GM23338 (cell line): ENCODE results near the gene TAS2R41. TPM values are rescaled to one million over a fixed set of nuclear protein-coding genes. Genes with fewer than 3 reads are reported as not detected.

Experiments used
- ATAC-seq: fragments of 200-7000 bp; cut with Tn5 transposase; 3 replicates; pipeline ENCODE4 v1.9.1; 2020
- DNase-seq: peaks from one replicate; pipeline ENCODE4 v3.0.0-alpha.2; 2015; ENCODE audit warnings: low spot score
- H2AFZ ChIP-seq: fragments of 200-600 bp; sonication (generic); 2 replicates; pipeline ENCODE4 v1.8.0; 2016; ENCODE audit warnings: antibody characterized with exemption, mild to moderate bottlenecking, moderate library complexity
- H3F3A ChIP-seq: fragments of 200-600 bp; sonication (generic); replicated peaks from 2 replicates; pipeline ENCODE4 v1.8.0; 2017; ENCODE audit warnings: antibody characterized with exemption, mixed run types, low read depth
- H3K27ac ChIP-seq: fragments of 200-600 bp; sonication (generic); 2 replicates; pipeline ENCODE4 v1.6.1; 2016; ENCODE audit warnings: low read depth
- H3K27me3 ChIP-seq: fragments of 200-600 bp; sonication (generic); 2 replicates; pipeline ENCODE4 v1.8.0; 2016; ENCODE audit warnings: mild to moderate bottlenecking, mixed run types, moderate library complexity; ENCODE audit not compliant: insufficient read depth
- H3K36me3 ChIP-seq: fragments of 200-600 bp; sonication (generic); 2 replicates; pipeline ENCODE4 v1.8.0; 2016; ENCODE audit warnings: mild to moderate bottlenecking; ENCODE audit not compliant: insufficient read depth
- H3K4me1 ChIP-seq: fragments of 200-600 bp; sonication (generic); 2 replicates; pipeline ENCODE4 v1.8.0; 2016; ENCODE audit warnings: mild to moderate bottlenecking, moderate library complexity; ENCODE audit not compliant: insufficient read depth
- H3K4me2 ChIP-seq: fragments of 200-600 bp; sonication (generic); 2 replicates; pipeline ENCODE4 v1.7.1; 2017; ENCODE audit warnings: mixed run types
- H3K4me3 ChIP-seq: fragments of 200-600 bp; sonication (generic); 2 replicates; pipeline ENCODE4 v1.6.1; 2016; ENCODE audit warnings: mixed run types
- H3K79me2 ChIP-seq: fragments of 200-600 bp; sonication (generic); replicated peaks from 2 replicates; pipeline ENCODE4 v1.8.0; 2017; ENCODE audit warnings: mild to moderate bottlenecking; ENCODE audit not compliant: insufficient read depth
- H3K9me2 ChIP-seq: fragments of 200-600 bp; sonication (generic); 2 replicates; pipeline ENCODE4 v1.8.0; 2017; ENCODE audit not compliant: insufficient read depth
- H4K20me1 ChIP-seq: fragments of 200-600 bp; sonication (generic); replicated peaks from 2 replicates; pipeline ENCODE4 v1.8.0; 2017; ENCODE audit warnings: mild to moderate bottlenecking; ENCODE audit not compliant: insufficient read depth
- H3K27ac Mint-ChIP-seq: 2 replicates; pipeline ENCODE4 v1.8.0; 2020; ENCODE audit warnings: inconsistent platforms, mild to moderate bottlenecking, moderate library complexity, mixed read lengths
- H3K27me3 Mint-ChIP-seq: 3 replicates; pipeline ENCODE4 v1.8.0; 2022; ENCODE audit warnings: low read depth, mild to moderate bottlenecking, moderate library complexity, mixed read lengths, inconsistent platforms; ENCODE audit not compliant: insufficient read depth, poor library complexity
- H3K36me3 Mint-ChIP-seq: 3 replicates; pipeline ENCODE4 v1.8.0; 2021; ENCODE audit warnings: low read depth, mild to moderate bottlenecking, inconsistent platforms, moderate library complexity, mixed read lengths
- H3K4me1 Mint-ChIP-seq: 3 replicates; pipeline ENCODE4 v1.8.0; 2020; ENCODE audit warnings: mild to moderate bottlenecking, inconsistent platforms, mixed read lengths
- H3K4me3 Mint-ChIP-seq: 3 replicates; pipeline ENCODE4 v1.8.0; 2021; ENCODE audit warnings: moderate library complexity, mild to moderate bottlenecking, inconsistent platforms, mixed read lengths
- H3K9me3 Mint-ChIP-seq: 3 replicates; pipeline ENCODE4 v1.8.0; 2020; ENCODE audit warnings: moderate library complexity, mild to moderate bottlenecking, inconsistent platforms, mixed read lengths
- CREB1 ChIP-seq: fragments of 250-450 bp; sonication (Bioruptor Pico); IDR thresholded peaks from 2 replicates; pipeline ENCODE4 v1.5.0; 2020; ENCODE audit warnings: low read depth, mild to moderate bottlenecking, moderate library complexity
- CTCF ChIP-seq, 2 experiments: fragments of 200-600 bp in 1 of 2; sonication (generic) in 1 of 2; conservative IDR thresholded peaks; 2 replicates each; pipeline versions ENCODE4 v1.5.1 to v1.6.1; 2016 to 2017; ENCODE audit warnings: antibody characterized with exemption in 2 of 2, low read depth in 2 of 2, mild to moderate bottlenecking in 2 of 2, moderate library complexity in 1 of 2
- ETS1 ChIP-seq: IDR thresholded peaks from 2 replicates; pipeline ENCODE4 v1.6.1; 2016; ENCODE audit warnings: antibody characterized with exemption
- EZH2 ChIP-seq: fragments of 200-600 bp; sonication (generic); IDR thresholded peaks from one replicate; pipeline ENCODE4 v1.8.0; 2017; ENCODE audit warnings: antibody characterized with exemption, mild to moderate bottlenecking, low read depth; ENCODE audit not compliant: unreplicated experiment
- EZH2phosphoT487 ChIP-seq: fragments of 200-600 bp; sonication (generic); IDR thresholded peaks from one replicate; pipeline ENCODE4 v1.8.1; 2018; ENCODE audit warnings: antibody characterized with exemption; ENCODE audit not compliant: unreplicated experiment
- JUNB ChIP-seq: IDR thresholded peaks from one replicate; pipeline ENCODE4 v1.6.1; 2016; ENCODE audit warnings: antibody characterized with exemption; ENCODE audit not compliant: unreplicated experiment
- NANOG ChIP-seq: IDR thresholded peaks from 2 replicates; pipeline ENCODE4 v1.6.1; 2016; ENCODE audit warnings: antibody characterized with exemption, borderline replicate concordance
- POLR2AphosphoS5 ChIP-seq: IDR thresholded peaks from 2 replicates; pipeline ENCODE4 v1.6.1; 2016; ENCODE audit warnings: antibody characterized with exemption, low read depth
- REST ChIP-seq: IDR thresholded peaks from one replicate; pipeline ENCODE4 v1.6.1; 2018; ENCODE audit warnings: antibody characterized with exemption; ENCODE audit not compliant: unreplicated experiment
- STAT1 ChIP-seq: IDR thresholded peaks from one replicate; pipeline ENCODE4 v1.6.1; 2016; ENCODE audit warnings: antibody characterized with exemption; ENCODE audit not compliant: unreplicated experiment
- ZNF114 ChIP-seq: fragments of 250-450 bp; sonication (Bioruptor Pico); IDR thresholded peaks from 2 replicates; pipeline ENCODE4 v1.5.0; 2020; ENCODE audit warnings: mild to moderate bottlenecking, moderate library complexity
- ZNF331 ChIP-seq: fragments of 250-450 bp; sonication (Bioruptor Pico); IDR thresholded peaks from 2 replicates; pipeline ENCODE4 v1.5.0; 2020; ENCODE audit warnings: low read depth, mild to moderate bottlenecking, moderate library complexity
- ZNF462 ChIP-seq: fragments of 250-450 bp; sonication (Bioruptor Pico); IDR thresholded peaks from 2 replicates; pipeline ENCODE4 v1.5.0; 2020; ENCODE audit warnings: mild to moderate bottlenecking, moderate library complexity
- polyA plus RNA-seq: library from polyadenylated mRNA; unstranded; fragments of >200 nt; fragmentation: Nextera tagmentation; extraction: Ambion mirVana; gene quantifications from 2 replicates; pipeline ENCODE4 v1.2.1, GENCODE V29; 2016
- total RNA-seq: library from RNA; depleted of rRNA; stranded (reverse); fragments of >200 nt; shearing (Covaris generic); gene quantifications from 2 replicates; pipeline ENCODE4 v1.2.3, GENCODE V29; 2014

TAS2R41 gene
- total and polyA plus RNA-seq, 2 experiments from 2014 or later = 1.2 TPM; not detected in 1

GRCh38 chr7:143503261-143503660 lies 25.6 kb downstream of the TAS2R41 start:
- H3K4me3 ChIP-seq = no peak overlapping the region
- H3K4me1 ChIP-seq = no peaks in the 10 kb centered on the region
- Mint-ChIP-seq H3K9me3 (no peaks in the 10 kb centered on the region), H3K4me1 (no peaks in the 10 kb centered on the region), H3K27ac (no peak overlapping the region), H3K27me3 (no peaks in the 10 kb centered on the region), H3K4me3 (no peak overlapping the region), H3K36me3 (no peaks in the 10 kb centered on the region)
- no peak overlapping the region for H3K27ac ChIP-seq
- no peak overlapping the region for H3K4me2 ChIP-seq
- H2AFZ ChIP-seq = no peak overlapping the region
- H4K20me1 ChIP-seq = no peaks in the 10 kb centered on the region
- DNase-seq (no peak), ATAC-seq (no peak)
- H3K27me3 ChIP-seq = no peaks in the 10 kb centered on the region
- no peaks in the 10 kb centered on the region for H3K36me3 ChIP-seq
- no peaks in the 10 kb centered on the region for H3K9me2 ChIP-seq
- H3K79me2 ChIP-seq = no peaks in the 10 kb centered on the region
- TF ChIP-seq EZH2phosphoT487 = no peak
- TF ChIP-seq ZNF114 (CRISPR knock-in tag) = no peak
- TF ChIP-seq STAT1 = no peak
- TF ChIP-seq ZNF331 (CRISPR knock-in tag) = no peak
- TF ChIP-seq CREB1 (CRISPR knock-in tag) = no peak
- TF ChIP-seq EZH2 = no peak
- no peak for TF ChIP-seq NANOG
- TF ChIP-seq ZNF462 (CRISPR knock-in tag) = no peak
- no peak for TF ChIP-seq JUNB
- TF ChIP-seq ETS1 = no peak
- no peak for TF ChIP-seq POLR2AphosphoS5
- TF ChIP-seq CTCF (conservative IDR thresholded peaks at IDR 0.05; ENCODE audit: low read depth in 2 of 2) = no peak
- no peak for TF ChIP-seq REST
- no peaks in the 10 kb centered on the region for H3F3A ChIP-seq
